ENCODE data around the gene TRIP12. TPM values are rescaled to one million over a fixed set of nuclear protein-coding genes. Genes with fewer than 3 reads are reported as not detected.
"Not testable (repeated sequence)": the region's sequence is repeated elsewhere in the genome, so short reads cannot be mapped to it uniquely, and the experiment has no call there.

The TRIP12 gene
- total RNA-seq, 1 experiment from 2014 or later, result 175 TPM

DNA sequence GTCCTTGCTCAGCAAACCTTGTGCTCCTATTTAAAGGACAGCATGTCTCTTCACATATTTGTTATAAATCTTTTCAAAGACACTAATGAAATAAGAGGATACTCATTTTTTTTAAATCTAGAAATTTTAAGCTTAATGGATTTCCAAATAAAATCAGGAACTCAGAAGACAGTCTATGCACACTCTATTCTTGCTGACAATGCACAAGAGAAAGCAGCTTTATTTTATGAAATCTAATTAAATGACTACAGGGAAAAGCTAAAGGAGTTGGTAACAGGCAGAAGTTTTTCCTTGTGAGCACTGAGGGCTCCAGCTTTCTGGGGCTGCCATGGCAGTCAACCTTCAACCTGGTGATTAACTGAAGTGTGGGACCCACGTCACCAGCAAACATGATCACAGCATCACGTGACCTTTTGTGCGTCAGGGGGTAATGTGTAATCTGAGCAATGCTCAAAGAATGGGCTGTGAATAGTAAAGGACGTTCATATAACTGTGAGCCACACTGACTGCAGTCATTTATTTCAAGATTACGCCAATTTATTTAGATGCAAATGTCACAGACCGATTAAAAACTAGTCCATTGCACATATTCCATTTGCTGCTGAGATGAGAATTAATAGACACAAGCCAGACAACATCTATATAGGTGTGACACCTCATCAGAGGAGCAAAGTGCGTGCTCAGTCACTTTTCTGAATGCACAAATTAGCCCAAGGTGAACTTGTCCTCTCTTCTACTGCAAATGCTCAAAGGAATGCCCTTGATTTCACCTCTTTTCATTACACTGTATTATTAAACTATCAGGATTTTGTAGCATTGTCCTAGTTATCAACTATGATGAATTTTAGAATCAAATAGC lies 195.9 kb downstream of the TRIP12 start:
- H3K36me3 ChIP-seq (ENCODE audit: control insufficient read depth in 1 of 2, insufficient read depth in 2 of 2, low read length in 2 of 2), result no peaks in the 10 kb centered on the region
- H3K9ac ChIP-seq (ENCODE audit: low read length), result no peak overlapping the region
- H4K20me1 ChIP-seq (ENCODE audit: insufficient read depth), result no peaks in the 10 kb centered on the region
- H3K27me3 ChIP-seq (ENCODE audit: insufficient read depth, low read length), result no peaks in the 10 kb centered on the region
- no peak overlapping the region for H3K27ac ChIP-seq (ENCODE audit: low read depth, low read length)
- TF ChIP-seq, protein P1, sequence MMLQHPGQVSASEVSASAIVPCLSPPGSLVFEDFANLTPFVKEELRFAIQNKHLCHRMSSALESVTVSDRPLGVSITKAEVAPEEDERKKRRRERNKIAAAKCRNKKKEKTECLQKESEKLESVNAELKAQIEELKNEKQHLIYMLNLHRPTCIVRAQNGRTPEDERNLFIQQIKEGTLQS (IDR thresholded peaks at IDR 0.05), result no peak
- POLR2A ChIA-PET, result no interaction called here
- RAD21 ChIA-PET (ENCODE audit: low non-redundant PET in 1 of 2, low total read pairs in 2 of 2, uncharacterized antibody in 2 of 2, unreplicated experiment in 2 of 2), result no interaction called here
- H2AFZ ChIP-seq (ENCODE audit: low read depth, low read length, poor library complexity, severe bottlenecking), result no peak overlapping the region
- no peak overlapping the region for H3K4me3 ChIP-seq (replicated peaks in 1 of 2; ENCODE audit: low read depth in 1 of 2, low read length in 2 of 2)
- H3K79me2 ChIP-seq (ENCODE audit: insufficient read depth, low read length), result no peaks in the 10 kb centered on the region
- ATAC-seq (peak; percentile 80), DNase-seq (ENCODE audit: low read depth, low spot score) (peak; percentile 33)
- no peaks in the 10 kb centered on the region for H3K9me3 ChIP-seq (ENCODE audit: control insufficient read depth in 1 of 2, insufficient read depth in 1 of 2, low read depth in 1 of 2, low read length in 2 of 2)
- BruUV-seq (replicated peaks), result no TSS peak
- peak overlapping the region; percentile 18 for H3K4me2 ChIP-seq (ENCODE audit: low read length)
- intact Hi-C loops (cut with micrococcal nuclease), result no loop called here
- H3K4me1 ChIP-seq (ENCODE audit: control insufficient read depth in 1 of 2, insufficient read depth in 2 of 2, low read length in 2 of 2), result peaks cover 0 to 8% of the 10 kb centered on the region in 2 experiments; a peak in 1 of 4 replicates
- no peaks in the 10 kb centered on the region for H3K9me2 ChIP-seq (ENCODE audit: insufficient read depth)
- CTCF ChIA-PET, result interaction anchor here (1.2 kb wide), 1 partner anchor 9 kb away, joined by 4 read pairs; no protein-coding TSS in a partner anchor

- intact Hi-C loops (cut with micrococcal nuclease); CTCF ChIA-PET; POLR2A ChIA-PET: not testable (repeated sequence)
Observed at GRCh38 chr2:229723192-229723591, 198.6 kb downstream of the TRIP12 start.

More at GRCh38 chr2:229723192-229723591, 198.6 kb downstream of the TRIP12 start:
- H3K36me3 ChIP-seq (ENCODE audit: control insufficient read depth in 1 of 2, insufficient read depth in 2 of 2, low read length in 2 of 2); H3K27ac ChIP-seq (ENCODE audit: low read depth, low read length); ATAC-seq; H3K9ac ChIP-seq (ENCODE audit: low read length); RAD21 ChIA-PET (ENCODE audit: low non-redundant PET in 1 of 2, low total read pairs in 2 of 2, uncharacterized antibody in 2 of 2, unreplicated experiment in 2 of 2); H3K9me2 ChIP-seq (ENCODE audit: insufficient read depth); H3K4me2 ChIP-seq (ENCODE audit: low read length); H2AFZ ChIP-seq (ENCODE audit: low read depth, low read length, poor library complexity, severe bottlenecking); BruUV-seq (replicated peaks); DNase-seq (ENCODE audit: low read depth, low spot score); H3K9me3 ChIP-seq (ENCODE audit: control insufficient read depth in 1 of 2, insufficient read depth in 1 of 2, low read depth in 1 of 2, low read length in 2 of 2); H3K4me3 ChIP-seq (replicated peaks in 1 of 2; ENCODE audit: low read depth in 1 of 2, low read length in 2 of 2); H3K27me3 ChIP-seq (ENCODE audit: insufficient read depth, low read length); H4K20me1 ChIP-seq (ENCODE audit: insufficient read depth); H3K79me2 ChIP-seq (ENCODE audit: insufficient read depth, low read length): not testable (repeated sequence)
- peaks cover 0 to 14% of the 10 kb centered on the region in 2 experiments; a peak in 2 of 4 replicates for H3K4me1 ChIP-seq (ENCODE audit: control insufficient read depth in 1 of 2, insufficient read depth in 2 of 2, low read length in 2 of 2)
